HG02943 (cell line): ENCODE results near the gene TUBB.
A peak's percentile ranks its signal among the peaks of the same experiment; 100 is the strongest.
"Not testable (repeated sequence)": the region's sequence is repeated elsewhere in the genome, so short reads cannot be mapped to it uniquely, and the experiment has no call there.

ENCODE experiments used
- ATAC-seq: cut with Tn5 transposase; IDR thresholded peaks from one replicate; pipeline ENCODE4 v1.9.1; 2021; ENCODE audit warnings: mild to moderate bottlenecking, low read depth, moderate library complexity; ENCODE audit not compliant: unreplicated experiment

The TUBB gene

GRCh38 chr6:30756405-30757003 lies 36.4 kb downstream of the TUBB start:
- ATAC-seq: not testable (repeated sequence)

GRCh38 chr6:30757261-30757904 lies 37.2 kb downstream of the TUBB start:
- no peak for ATAC-seq

- ATAC-seq: no peak
Measured at GRCh38 chr6:30759575-30760239, 39.6 kb downstream of the TUBB start.

- ATAC-seq: no peak
Measured at GRCh38 chr6:30760549-30760948, 40.4 kb downstream of the TUBB start.

GRCh38 chr6:30761791-30762429 lies 41.8 kb downstream of the TUBB start:
- ATAC-seq: no peak

GRCh38 chr6:30763155-30763617 lies 43.0 kb downstream of the TUBB start:
- no peak for ATAC-seq

GRCh38 chr6:30763618-30764489 lies 43.7 kb downstream of the TUBB start:
- ATAC-seq: no peak

GRCh38 chr6:30764490-30765043 lies 44.4 kb downstream of the TUBB start:
- ATAC-seq: not testable (repeated sequence)

- not testable (repeated sequence) for ATAC-seq
Measured at GRCh38 chr6:30765495-30765894, 45.3 kb downstream of the TUBB start.

GRCh38 chr6:30766461-30767157 lies 46.5 kb downstream of the TUBB start:
- no peak for ATAC-seq

- ATAC-seq: peak; percentile 65
Measured at GRCh38 chr6:30767158-30767943, 47.2 kb downstream of the TUBB start.

- ATAC-seq: no peak
Measured at GRCh38 chr6:30767944-30768301, 47.8 kb downstream of the TUBB start.

- no peak for ATAC-seq
Measured at GRCh38 chr6:30768634-30769087, 48.5 kb downstream of the TUBB start.

GRCh38 chr6:30769088-30769852 lies 49.1 kb downstream of the TUBB start:
- ATAC-seq: no peak

- ATAC-seq: no peak
Measured at GRCh38 chr6:30769853-30770524, 49.8 kb downstream of the TUBB start.

GRCh38 chr6:30770592-30770991 lies 50.4 kb downstream of the TUBB start:
- no peak for ATAC-seq

- no peak for ATAC-seq
Measured at GRCh38 chr6:30774701-30775100, 54.5 kb downstream of the TUBB start.
